ENCODE results near the gene ADGRG6. TPM values are rescaled to one million over a fixed set of nuclear protein-coding genes. Genes with fewer than 3 reads are reported as not detected.

ADGRG6 gene
- total RNA-seq, 1 donor from 2014 or later: 35.3 TPM

DNA sequence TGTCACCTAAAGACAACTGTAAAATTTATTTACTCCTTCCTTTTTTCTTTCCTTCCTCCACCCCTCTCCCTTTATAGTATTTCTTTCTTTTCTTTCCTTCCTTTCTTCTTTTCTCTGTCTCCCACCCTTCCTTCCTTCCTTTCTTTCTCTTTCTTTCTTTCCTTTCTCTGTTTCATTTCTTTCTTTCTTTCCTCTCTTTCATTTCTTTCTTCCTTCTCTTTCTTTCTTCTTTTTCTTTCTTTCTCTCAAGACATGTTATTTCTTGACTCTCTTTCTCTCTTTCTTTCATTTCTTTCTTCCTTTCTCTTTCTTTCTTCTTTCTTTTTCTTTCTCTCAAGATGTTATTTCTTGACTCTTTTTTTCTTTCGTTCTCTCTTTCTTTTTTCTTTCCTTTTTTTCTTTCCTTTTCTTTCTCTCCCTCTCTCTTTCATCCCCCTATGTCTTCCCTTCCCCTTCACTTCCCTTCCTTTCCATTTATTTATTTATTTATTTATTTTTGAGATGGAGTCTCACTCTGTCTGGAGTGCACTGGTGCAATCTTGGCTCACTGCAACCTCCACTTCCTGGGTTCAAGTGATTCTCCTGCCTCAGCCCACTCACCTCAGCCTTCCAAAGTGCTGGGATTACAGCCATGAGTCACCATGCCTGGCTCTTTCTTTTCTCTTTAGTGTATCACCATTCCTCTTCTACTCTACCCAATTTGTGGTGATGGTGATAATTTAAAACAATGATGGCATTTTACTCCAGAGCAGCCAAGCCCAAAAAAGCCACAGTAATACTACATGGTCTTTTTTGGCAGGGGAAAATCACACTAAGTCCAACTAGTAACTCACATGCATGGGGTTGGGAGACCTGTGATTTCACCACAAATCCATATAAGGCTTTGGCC, 188.2 kb downstream of the ADGRG6 start:
- no peak for DNase-seq (ENCODE audit: low read depth)
- no peak overlapping the region for H3K4me3 ChIP-seq (ENCODE audit: low read depth, low read length)
- no peak for TF ChIP-seq CTCF (conservative IDR thresholded peaks at IDR 0.05; ENCODE audit: low read depth, low read length)

Other genes with a start within 250 kb of the ADGRG6 start
- not detected in 2 replicates for gene GJE1, start 169.1 kb upstream of the ADGRG6 start, total RNA-seq
- not detected in 2 replicates for gene NMBR, start 154.9 kb upstream of the ADGRG6 start, total RNA-seq
- 48.2 and 65.7 TPM in 2 replicates for gene VTA1, start 154.7 kb upstream of the ADGRG6 start, total RNA-seq